CD14-positive monocyte (primary cell): ENCODE measurements around the gene PRDM12. TPM values are rescaled to one million over a fixed set of nuclear protein-coding genes. Genes with fewer than 3 reads are reported as not detected.
A peak's percentile ranks its signal among the peaks of the same experiment; 100 is the strongest.

Experiments used
- DNase-seq, 3 donors: peaks; one replicate each; pipeline ENCODE4 v3.0.0-alpha.2; 2011 to 2022
- H2AFZ ChIP-seq: 2 replicates; pipeline ENCODE4 v1.6.0; 2012; ENCODE audit warnings: mild to moderate bottlenecking, low read depth, low read length, inconsistent platforms; ENCODE audit not compliant: insufficient read depth, poor library complexity, severe bottlenecking
- H3K27ac ChIP-seq, 2 donors: 1 replicate in 1 of 2; 2 replicates in 1 of 2; pipeline ENCODE4 v1.5.1; 2012 to 2013; ENCODE audit warnings: low read length in 2 of 2, control low read depth in 1 of 2, inconsistent platforms in 1 of 2, low read depth in 1 of 2, mild to moderate bottlenecking in 1 of 2
- H3K27me3 ChIP-seq, 2 donors: one replicate each; pipeline versions ENCODE4 v1.6.0 to v1.6.1; 2011 to 2013; ENCODE audit warnings: low read length in 2 of 2; ENCODE audit not compliant: control insufficient read depth in 2 of 2, insufficient read depth in 2 of 2
- H3K36me3 ChIP-seq, 2 donors: replicated peaks in 1 of 2; 1 replicate in 1 of 2; 2 replicates in 1 of 2; pipeline versions ENCODE4 v1.5.1 to v1.6.1; 2012 to 2013; ENCODE audit warnings: low read length in 2 of 2, control low read depth in 1 of 2, inconsistent platforms in 1 of 2, mild to moderate bottlenecking in 1 of 2; ENCODE audit not compliant: insufficient read depth in 2 of 2, control insufficient read depth in 1 of 2
- H3K4me1 ChIP-seq, 2 donors: 1 replicate in 1 of 2; 2 replicates in 1 of 2; pipeline versions ENCODE4 v1.5.1 to v1.6.1; 2012 to 2013; ENCODE audit warnings: low read length in 2 of 2, control low read depth in 1 of 2, inconsistent platforms in 1 of 2, mild to moderate bottlenecking in 1 of 2, moderate library complexity in 1 of 2; ENCODE audit not compliant: insufficient read depth in 2 of 2, control insufficient read depth in 1 of 2
- H3K4me2 ChIP-seq: replicated peaks from 2 replicates; pipeline ENCODE3; 2012; ENCODE audit warnings: low read length, moderate library complexity, mild to moderate bottlenecking; ENCODE audit not compliant: poor library complexity, severe bottlenecking; ENCODE audit errors: extremely low read depth
- H3K4me3 ChIP-seq, 3 experiments: fragments of 200-600 bp in 1 of 3; sonication (generic) in 1 of 3; replicated peaks in 1 of 3; 1 replicate in 2 of 3; 2 replicates in 1 of 3; pipeline ENCODE4 v1.5.1; 2011 to 2013; ENCODE audit warnings: low read length in 3 of 3, mild to moderate bottlenecking in 3 of 3, control low read depth in 2 of 3, low read depth in 2 of 3, inconsistent platforms in 1 of 3, moderate library complexity in 1 of 3
- H3K79me2 ChIP-seq: 2 replicates; pipeline ENCODE4 v1.6.0; 2012; ENCODE audit warnings: mild to moderate bottlenecking, control low read depth, inconsistent platforms, low read length, moderate library complexity; ENCODE audit not compliant: insufficient read depth
- H3K9ac ChIP-seq: 2 replicates; pipeline ENCODE4 v1.6.0; 2017; ENCODE audit warnings: low read length, mild to moderate bottlenecking; ENCODE audit not compliant: insufficient read depth, poor library complexity, severe bottlenecking
- H3K9me3 ChIP-seq, 2 donors: replicated peaks in 1 of 2; 1 replicate in 1 of 2; 2 replicates in 1 of 2; pipeline versions ENCODE4 v1.5.1 to v1.6.1; 2012 to 2013; ENCODE audit warnings: low read length in 2 of 2, control low read depth in 1 of 2; ENCODE audit not compliant: control insufficient read depth in 1 of 2, insufficient read depth in 1 of 2
- H4K20me1 ChIP-seq: 2 replicates; pipeline ENCODE4 v1.6.0; 2012; ENCODE audit warnings: mild to moderate bottlenecking, low read length, control low read depth, moderate library complexity; ENCODE audit not compliant: insufficient read depth
- H3K27ac Mint-ChIP-seq, 7 donors: one replicate each; pipeline ENCODE4 v1.8.0; 2020; ENCODE audit warnings: mild to moderate bottlenecking in 7 of 7, mixed read lengths in 7 of 7, moderate library complexity in 6 of 7, inconsistent platforms in 2 of 7
- H3K27me3 Mint-ChIP-seq, 3 donors: one replicate each; pipeline ENCODE4 v1.8.0; 2021 to 2022; ENCODE audit warnings: low read depth in 3 of 3, mild to moderate bottlenecking in 3 of 3, mixed read lengths in 3 of 3, moderate library complexity in 3 of 3, inconsistent platforms in 1 of 3
- H3K36me3 Mint-ChIP-seq, 2 donors: one replicate each; pipeline ENCODE4 v1.8.0; 2020; ENCODE audit warnings: mixed read lengths in 2 of 2, inconsistent platforms in 1 of 2, mild to moderate bottlenecking in 1 of 2
- H3K4me1 Mint-ChIP-seq: one replicate; pipeline ENCODE4 v1.8.0; 2020; ENCODE audit warnings: mild to moderate bottlenecking, mixed read lengths
- H3K4me3 Mint-ChIP-seq, 2 donors: one replicate each; pipeline ENCODE4 v1.8.0; 2020; ENCODE audit warnings: mild to moderate bottlenecking in 2 of 2, mixed read lengths in 2 of 2, moderate library complexity in 1 of 2
- H3K9me3 Mint-ChIP-seq, 7 donors: one replicate each; pipeline ENCODE4 v1.8.0; 2020 to 2022; ENCODE audit warnings: mixed read lengths in 7 of 7, mild to moderate bottlenecking in 6 of 7, moderate library complexity in 6 of 7, inconsistent platforms in 2 of 7
- WGBS: methylation state at CpG from one replicate; pipeline ENCODE4 v1.1.5; 2013; ENCODE audit warnings: missing lambda C conversion rate; ENCODE audit not compliant: insufficient coverage; 5-methylcytosine and 5-hydroxymethylcytosine counted together
- intact Hi-C, 2 donors: fragments of 100-400 bp; cut with micrococcal nuclease; formaldehyde crosslinking; loops; one replicate each; pipeline versions ENCODE4 v1.15.0 to v1.15.1; 2023
- polyA plus RNA-seq, 3 donors: library from polyadenylated mRNA; depleted of rRNA in 1 of 3; unstranded in 2 of 3; stranded (reverse) in 1 of 3; fragments of 300-500 nt in 2 of 3; fragments of >200 nt in 1 of 3; fragmentation: Illumina TruSeq in 2 of 3; gene quantifications; 1 replicate in 2 of 3; 2 replicates in 1 of 3; pipeline ENCODE4 v1.2.3, GENCODE V29; 2012 to 2021
- TF ChIP-seq, protein P1 (sequence below): fragments of 200-600 bp; IDR thresholded peaks from one replicate; pipeline ENCODE4 v1.8.0; 2022; ENCODE audit warnings: antibody characterized with exemption, mild to moderate bottlenecking

The PRDM12 gene
- polyA plus RNA-seq, 3 donors, result 0.08 TPM; not detected in 2

DNA sequence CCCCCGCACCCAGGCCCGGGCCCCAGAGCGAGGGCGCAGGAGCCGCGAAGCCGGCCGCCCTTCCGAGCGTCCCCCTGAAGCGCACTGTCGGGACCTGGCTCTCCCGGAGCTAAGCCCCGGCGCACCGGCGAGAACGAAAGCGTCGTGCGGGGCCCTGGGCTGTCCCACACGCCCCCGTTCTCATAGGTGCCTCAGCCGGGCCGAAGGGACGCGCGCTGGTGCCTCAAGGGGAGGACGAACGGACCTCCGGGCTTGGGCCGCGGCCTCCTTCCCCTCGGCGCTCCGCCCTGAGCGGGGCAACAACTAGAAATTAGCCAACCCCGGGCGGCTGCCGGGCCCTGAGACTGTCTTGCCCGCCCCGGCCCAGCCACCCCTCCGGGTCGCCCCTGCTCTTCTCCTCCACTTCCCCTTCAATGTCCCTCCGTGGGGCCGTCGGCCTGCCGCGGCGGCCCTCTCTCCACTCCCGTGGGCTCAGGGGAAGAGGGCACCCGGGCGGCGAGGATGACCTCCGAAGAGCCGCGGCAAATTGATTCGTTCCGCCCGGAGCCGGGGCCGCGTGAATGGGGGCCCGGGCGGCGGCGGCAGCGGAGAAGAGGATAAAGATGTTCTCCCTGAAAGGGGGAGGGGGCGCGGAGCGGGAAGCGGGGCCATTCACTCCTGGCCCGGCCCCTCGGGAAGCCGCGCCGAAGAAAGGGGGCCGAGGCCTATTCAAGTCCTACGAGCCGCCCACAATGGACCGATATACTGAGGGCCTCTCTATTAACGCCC is 3.5 kb upstream of the PRDM12 start:
- peaks cover 0 to 26% (median 7%) of the 10 kb centered on the region in 7 donors for H3K9me3 Mint-ChIP-seq
- peaks cover 80 to 98% (median 85%) of the 10 kb centered on the region in 3 donors for H3K27me3 Mint-ChIP-seq
- no peak overlapping the region for H3K27ac Mint-ChIP-seq
- TF ChIP-seq, protein P1, sequence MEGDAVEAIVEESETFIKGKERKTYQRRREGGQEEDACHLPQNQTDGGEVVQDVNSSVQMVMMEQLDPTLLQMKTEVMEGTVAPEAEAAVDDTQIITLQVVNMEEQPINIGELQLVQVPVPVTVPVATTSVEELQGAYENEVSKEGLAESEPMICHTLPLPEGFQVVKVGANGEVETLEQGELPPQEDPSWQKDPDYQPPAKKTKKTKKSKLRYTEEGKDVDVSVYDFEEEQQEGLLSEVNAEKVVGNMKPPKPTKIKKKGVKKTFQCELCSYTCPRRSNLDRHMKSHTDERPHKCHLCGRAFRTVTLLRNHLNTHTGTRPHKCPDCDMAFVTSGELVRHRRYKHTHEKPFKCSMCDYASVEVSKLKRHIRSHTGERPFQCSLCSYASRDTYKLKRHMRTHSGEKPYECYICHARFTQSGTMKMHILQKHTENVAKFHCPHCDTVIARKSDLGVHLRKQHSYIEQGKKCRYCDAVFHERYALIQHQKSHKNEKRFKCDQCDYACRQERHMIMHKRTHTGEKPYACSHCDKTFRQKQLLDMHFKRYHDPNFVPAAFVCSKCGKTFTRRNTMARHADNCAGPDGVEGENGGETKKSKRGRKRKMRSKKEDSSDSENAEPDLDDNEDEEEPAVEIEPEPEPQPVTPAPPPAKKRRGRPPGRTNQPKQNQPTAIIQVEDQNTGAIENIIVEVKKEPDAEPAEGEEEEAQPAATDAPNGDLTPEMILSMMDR, result no peak
- intact Hi-C loops, result no loop called here
- no peak overlapping the region for H3K9ac ChIP-seq
- peaks cover 2% of the 10 kb centered on the region in 2 donors for H3K36me3 Mint-ChIP-seq
- no peaks in the 10 kb centered on the region for H3K79me2 ChIP-seq
- no peak overlapping the region for H3K4me3 ChIP-seq
- H3K4me3 Mint-ChIP-seq, result peak overlapping the region in 1 of 2 donors; percentile 35
- H3K4me2 ChIP-seq, result peak overlapping the region; percentile 19
- H3K27me3 ChIP-seq, result peaks cover 60 to 90% of the 10 kb centered on the region in 2 donors
- peaks cover 3 to 5% of the 10 kb centered on the region in 2 donors for H3K4me1 ChIP-seq
- H3K9me3 ChIP-seq, result peaks cover 0 to 25% of the 10 kb centered on the region in 2 donors
- no peak overlapping the region for H3K27ac ChIP-seq
- WGBS, result 2% methylated on average over 74 of the region's 82 CpGs
- H2AFZ ChIP-seq, result no peak overlapping the region
- H3K36me3 ChIP-seq, result no peaks in the 10 kb centered on the region
- peaks cover 6% of the 10 kb centered on the region for H3K4me1 Mint-ChIP-seq
- H4K20me1 ChIP-seq, result no peaks in the 10 kb centered on the region
- DNase-seq, result no peak

DNA sequence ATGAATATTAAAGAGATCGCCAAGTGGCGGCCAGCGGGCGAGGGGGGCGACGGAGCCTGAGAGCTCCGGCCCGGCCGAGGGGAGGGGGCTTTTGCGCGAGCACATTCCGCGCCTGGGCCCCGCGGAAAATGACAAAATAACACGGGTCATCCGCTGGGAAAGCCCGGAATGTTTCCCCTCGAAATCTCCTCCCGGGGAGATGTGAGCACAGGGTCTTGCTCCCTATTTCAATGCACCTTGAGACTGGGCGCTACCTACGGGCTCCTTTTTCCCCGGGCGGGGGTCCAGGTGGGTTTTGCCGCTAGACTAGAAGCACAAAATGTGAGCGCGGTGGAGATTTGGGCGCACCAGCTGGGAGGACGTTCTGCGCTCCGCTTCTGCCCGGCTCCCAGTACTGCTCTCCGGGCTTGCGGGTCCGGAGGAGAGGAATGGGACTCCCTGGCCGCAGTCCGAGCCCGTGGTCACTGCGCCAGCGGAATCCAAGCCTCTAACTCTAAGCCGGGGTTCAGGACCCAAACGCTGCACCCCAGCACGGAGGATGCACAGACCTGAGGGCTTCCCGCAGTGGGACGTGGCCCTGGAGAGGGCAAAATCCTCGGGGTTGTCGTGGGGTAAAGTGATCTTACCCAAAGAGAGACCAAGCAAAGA is 2.8 kb upstream of the PRDM12 start:
- Mint-ChIP-seq H3K4me1 (peaks cover 9% of the 10 kb centered on the region), H3K36me3 (peaks cover 2 to 4% of the 10 kb centered on the region in 2 donors), H3K27me3 (peaks cover 85 to 98% (median 90%) of the 10 kb centered on the region in 3 donors), H3K4me3 (peak overlapping the region in 1 of 2 donors; percentile 68), H3K9me3 (peaks cover 0 to 26% (median 7%) of the 10 kb centered on the region in 7 donors), H3K27ac (no peak overlapping the region)
- H4K20me1 ChIP-seq, result no peaks in the 10 kb centered on the region
- intact Hi-C loops, result no loop called here
- no peak overlapping the region for H3K27ac ChIP-seq
- peaks cover 0 to 31% of the 10 kb centered on the region in 2 donors for H3K9me3 ChIP-seq
- 6% methylated on average over 40 of the region's 47 CpGs for WGBS
- H3K79me2 ChIP-seq, result no peaks in the 10 kb centered on the region
- no peak overlapping the region for H3K4me3 ChIP-seq
- no peak overlapping the region for H2AFZ ChIP-seq
- no peak for DNase-seq
- TF ChIP-seq, protein P1, result no peak
- no peak overlapping the region for H3K9ac ChIP-seq
- no peak overlapping the region for H3K4me2 ChIP-seq
- H3K4me1 ChIP-seq, result peaks cover 3 to 5% of the 10 kb centered on the region in 2 donors
- H3K36me3 ChIP-seq, result no peaks in the 10 kb centered on the region
- peaks cover 66 to 95% of the 10 kb centered on the region in 2 donors for H3K27me3 ChIP-seq
